WTC11 (cell line): ENCODE measurements around the gene OSM. TPM values are rescaled to one million over a fixed set of nuclear protein-coding genes. Genes with fewer than 3 reads are reported as not detected.
A peak's percentile ranks its signal among the peaks of the same experiment; 100 is the strongest.

Experiments used
- ATAC-seq: fragments of 200-7000 bp; cut with Tn5 transposase; 2 replicates; pipeline ENCODE4 v1.10.0; 2021; ENCODE audit warnings: mild to moderate bottlenecking, moderate library complexity
- CTCF ChIA-PET: fragments of 300-600 bp; sonication (Branson Sonifier 250); formaldehyde crosslinking; loops from one replicate; lab custom pipeline; 2021; ENCODE audit warnings: antibody characterized with exemption; lab: Charles Lee
- POLR2A ChIA-PET: fragments of 350-600 bp; sonication (Branson Sonifier 250); formaldehyde crosslinking; loops from one replicate; lab custom pipeline; 2021; ENCODE audit warnings: antibody characterized with exemption; lab: Charles Lee
- DNase-seq: peaks from one replicate; pipeline ENCODE4 v3.0.0; 2021; ENCODE audit warnings: low spot score
- H3K27ac Mint-ChIP-seq: 2 replicates; pipeline ENCODE4 v1.8.0; 2021; ENCODE audit warnings: mixed read lengths
- H3K27me3 Mint-ChIP-seq: 2 replicates; pipeline ENCODE4 v1.8.0; 2021; ENCODE audit warnings: low read depth, mild to moderate bottlenecking, moderate library complexity, mixed read lengths
- H3K36me3 Mint-ChIP-seq: 2 replicates; pipeline ENCODE4 v1.8.0; 2021; ENCODE audit warnings: mixed read lengths
- H3K4me1 Mint-ChIP-seq: 2 replicates; pipeline ENCODE4 v1.8.0; 2022; ENCODE audit warnings: mixed read lengths
- H3K4me3 Mint-ChIP-seq: 2 replicates; pipeline ENCODE4 v1.8.0; 2021; ENCODE audit warnings: mild to moderate bottlenecking, moderate library complexity, mixed read lengths
- H3K9me3 Mint-ChIP-seq: 2 replicates; pipeline ENCODE4 v1.8.0; 2021; ENCODE audit warnings: mixed read lengths
- CBFB ChIP-seq: sonication (generic); formaldehyde crosslinking; IDR thresholded peaks from 2 replicates; pipeline ENCODE4 v1.8.1; 2022; ENCODE audit warnings: mild to moderate bottlenecking, low read depth, missing genetic modification reagents
- CREM ChIP-seq: sonication (generic); formaldehyde crosslinking; IDR thresholded peaks from 2 replicates; pipeline ENCODE4 v1.8.1; 2022; ENCODE audit warnings: mild to moderate bottlenecking, missing genetic modification reagents, moderate library complexity
- EMX1 ChIP-seq: fragments of 250-450 bp; sonication (Bioruptor Pico); IDR thresholded peaks from 2 replicates; pipeline ENCODE4 v1.8.0; 2021; ENCODE audit warnings: mild to moderate bottlenecking
- ETV6 ChIP-seq: sonication (generic); formaldehyde crosslinking; IDR thresholded peaks from 2 replicates; pipeline ENCODE4 v1.8.1; 2022; ENCODE audit warnings: mild to moderate bottlenecking, missing genetic modification reagents
- GABPB1 ChIP-seq: sonication (generic); formaldehyde crosslinking; IDR thresholded peaks from 2 replicates; pipeline ENCODE4 v1.8.1; 2023; ENCODE audit warnings: mild to moderate bottlenecking, missing genetic modification reagents
- HMGA2 ChIP-seq: fragments of 250-450 bp; sonication (Bioruptor Pico); IDR thresholded peaks from 2 replicates; pipeline ENCODE4 v1.4.0; 2021; ENCODE audit warnings: mild to moderate bottlenecking, moderate library complexity
- IRF2 ChIP-seq: sonication (generic); formaldehyde crosslinking; IDR thresholded peaks from 2 replicates; pipeline ENCODE4 v1.8.0; 2022; ENCODE audit warnings: low read depth, missing genetic modification reagents, borderline replicate concordance
- JUN ChIP-seq: sonication (generic); formaldehyde crosslinking; IDR thresholded peaks from 2 replicates; pipeline ENCODE4 v1.8.0; 2023; ENCODE audit warnings: mild to moderate bottlenecking, missing genetic modification reagents
- KAT7 ChIP-seq: sonication (generic); formaldehyde crosslinking; IDR thresholded peaks from 2 replicates; pipeline ENCODE4 v1.8.1; 2023; ENCODE audit warnings: missing genetic modification reagents, mild to moderate bottlenecking, borderline replicate concordance
- MXD4 ChIP-seq: fragments of 250-450 bp; sonication (Bioruptor Pico); IDR thresholded peaks from 2 replicates; pipeline ENCODE4 v1.8.0; 2021; ENCODE audit warnings: mild to moderate bottlenecking, moderate library complexity, borderline replicate concordance
- MYBL2 ChIP-seq: sonication (generic); formaldehyde crosslinking; IDR thresholded peaks from 2 replicates; pipeline ENCODE4 v1.8.1; 2023; ENCODE audit warnings: mild to moderate bottlenecking, moderate library complexity, missing genetic modification reagents
- NFATC4 ChIP-seq: fragments of 250-450 bp; sonication (Bioruptor Pico); IDR thresholded peaks from 2 replicates; pipeline ENCODE4 v1.9.0; 2021; ENCODE audit warnings: mild to moderate bottlenecking
- NR2C2 ChIP-seq: sonication (generic); formaldehyde crosslinking; IDR thresholded peaks from 2 replicates; pipeline ENCODE4 v1.8.0; 2022; ENCODE audit warnings: mild to moderate bottlenecking, missing genetic modification reagents
- OVOL2 ChIP-seq: fragments of 250-450 bp; sonication (Bioruptor Pico); IDR thresholded peaks from 2 replicates; pipeline ENCODE4 v1.9.0; 2021; ENCODE audit warnings: mild to moderate bottlenecking, borderline replicate concordance
- PRRX2 ChIP-seq: fragments of 250-450 bp; sonication (Bioruptor Pico); IDR thresholded peaks from 2 replicates; pipeline ENCODE4 v1.8.0; 2021; ENCODE audit warnings: mild to moderate bottlenecking
- RELA ChIP-seq: sonication (generic); formaldehyde crosslinking; IDR thresholded peaks from 2 replicates; pipeline ENCODE4 v1.8.1; 2022; ENCODE audit warnings: missing genetic modification reagents, mild to moderate bottlenecking, borderline replicate concordance
- SMAD4 ChIP-seq: sonication (generic); formaldehyde crosslinking; IDR thresholded peaks from 2 replicates; pipeline ENCODE4 v1.8.0; 2022; ENCODE audit warnings: mild to moderate bottlenecking, missing genetic modification reagents
- SOX15 ChIP-seq: fragments of 250-450 bp; sonication (Bioruptor Pico); IDR thresholded peaks from 2 replicates; pipeline ENCODE4 v1.9.0; 2021; ENCODE audit warnings: mild to moderate bottlenecking
- TEAD1 ChIP-seq: sonication (generic); formaldehyde crosslinking; IDR thresholded peaks from 2 replicates; pipeline ENCODE4 v1.8.0; 2022; ENCODE audit warnings: mild to moderate bottlenecking, missing genetic modification reagents
- ZNF121 ChIP-seq: sonication (generic); formaldehyde crosslinking; IDR thresholded peaks from 2 replicates; pipeline ENCODE4 v1.8.0; 2023; ENCODE audit warnings: missing genetic modification reagents
- ZNF138 ChIP-seq: sonication (generic); formaldehyde crosslinking; conservative IDR thresholded peaks from 2 replicates; pipeline ENCODE4 v1.8.1; 2022; ENCODE audit warnings: mild to moderate bottlenecking, moderate library complexity, missing genetic modification reagents
- ZNF232 ChIP-seq: sonication (generic); formaldehyde crosslinking; IDR thresholded peaks from 2 replicates; pipeline ENCODE4 v1.8.0; 2022; ENCODE audit warnings: mild to moderate bottlenecking, missing genetic modification reagents
- ZNF263 ChIP-seq: sonication (generic); formaldehyde crosslinking; IDR thresholded peaks from 2 replicates; pipeline ENCODE4 v1.8.1; 2022; ENCODE audit warnings: low read depth, mild to moderate bottlenecking, moderate library complexity, missing genetic modification reagents
- ZNF396 ChIP-seq: fragments of 250-450 bp; sonication (Bioruptor Pico); IDR thresholded peaks from 2 replicates; pipeline ENCODE4 v1.8.0; 2021; ENCODE audit warnings: mild to moderate bottlenecking, moderate library complexity, borderline replicate concordance
- ZNF423 ChIP-seq: fragments of 250-450 bp; sonication (Bioruptor Pico); IDR thresholded peaks from 2 replicates; pipeline ENCODE4 v2.1.2; 2022; ENCODE audit warnings: mild to moderate bottlenecking, moderate library complexity
- ZNF512 ChIP-seq: sonication (generic); formaldehyde crosslinking; IDR thresholded peaks from 2 replicates; pipeline ENCODE4 v1.8.1; 2022; ENCODE audit warnings: missing genetic modification reagents, borderline replicate concordance
- ZSCAN18 ChIP-seq: fragments of 250-450 bp; sonication (Bioruptor Pico); IDR thresholded peaks from 2 replicates; pipeline ENCODE4 v2.1.2; 2022; ENCODE audit warnings: mild to moderate bottlenecking, moderate library complexity
- total RNA-seq: library from RNA; stranded (reverse); gene quantifications from 3 replicates; pipeline ENCODE4 v1.2.3, GENCODE V29; 2021
- TF ChIP-seq, protein P1 (sequence below): fragments of 250-450 bp; sonication (Bioruptor Pico); IDR thresholded peaks from 2 replicates; pipeline ENCODE4 v1.9.0; 2021; ENCODE audit warnings: mild to moderate bottlenecking

The OSM gene
- total RNA-seq, 1 experiment from 2014 or later, result not detected

GRCh38 chr22:30253205-30253852, 13.3 kb downstream of the OSM start (continued):
- TF ChIP-seq MYBL2 (CRISPR knock-in tag) (no peak), ZNF263 (CRISPR knock-in tag) (no peak), HMGA2 (CRISPR knock-in tag) (no peak), ZNF138 (no peak)
- TF ChIP-seq, all 79 proteins: peak for 0

GRCh38 chr22:30252411-30253204, 14.0 kb downstream of the OSM start:
- Mint-ChIP-seq H3K27ac (peak overlapping the region; percentile 65), H3K27me3 (peaks cover 3% of the 10 kb centered on the region; the same call in 1 of the 2 replicates), H3K36me3 (no peaks in the 10 kb centered on the region), H3K4me1 (peaks cover 35% of the 10 kb centered on the region), H3K4me3 (no peak overlapping the region), H3K9me3 (no peaks in the 10 kb centered on the region)
- TF ChIP-seq TEAD1 (CRISPR knock-in tag) (no peak), ZNF423 (CRISPR knock-in tag) (peak; percentile 92), SOX15 (CRISPR knock-in tag) (no peak), ZNF232 (CRISPR knock-in tag) (no peak)
- ATAC-seq (no peak), DNase-seq (no peak)
- POLR2A ChIA-PET, result no interaction called here
- CTCF ChIA-PET, result interaction anchor here (1.0 to 3.6 kb wide), 3 partner anchors 11 to 563 kb away, joined by 3 to 48 read pairs (median 3); partner anchors contain the start of gene CASTOR1

DNA sequence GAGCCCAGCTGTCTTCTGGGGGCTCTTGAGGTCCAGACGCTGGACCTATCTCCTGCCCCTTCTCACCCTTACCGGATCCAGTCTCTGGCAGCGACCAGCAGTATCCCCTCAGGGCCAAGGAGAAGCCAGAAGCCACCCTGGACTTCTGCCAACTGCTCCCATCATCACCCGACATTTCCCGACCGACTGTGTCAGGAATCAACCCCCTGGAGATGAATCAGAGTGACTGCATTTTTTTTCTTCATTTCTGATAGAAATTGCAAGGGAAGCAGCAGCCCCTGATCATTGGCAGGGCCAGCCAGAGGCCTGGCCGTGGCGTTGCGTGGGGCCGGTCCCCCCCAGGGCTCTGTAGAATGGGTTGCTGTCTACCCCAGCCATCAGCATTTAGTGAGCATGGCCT, 14.9 kb downstream of the OSM start:
- Mint-ChIP-seq H3K36me3 (no peaks in the 10 kb centered on the region), H3K4me3 (no peak overlapping the region)
- CTCF ChIA-PET, result interaction anchor here (1.0 to 1.2 kb wide), 3 partner anchors 12 to 562 kb away, joined by 3 to 7 read pairs (median 3); partner anchors contain the start of gene CASTOR1
- no peak for ATAC-seq
- TF ChIP-seq SMAD4 (CRISPR knock-in tag) (no peak), OVOL2 (CRISPR knock-in tag) (no peak), JUN (CRISPR knock-in tag) (no peak), NR2C2 (no peak), MXD4 (CRISPR knock-in tag) (no peak), PRRX2 (no peak), CREM (CRISPR knock-in tag) (no peak), KAT7 (CRISPR knock-in tag) (no peak), ZNF121 (CRISPR knock-in tag) (no peak), ZNF512 (CRISPR knock-in tag) (no peak)
- TF ChIP-seq, protein P1, sequence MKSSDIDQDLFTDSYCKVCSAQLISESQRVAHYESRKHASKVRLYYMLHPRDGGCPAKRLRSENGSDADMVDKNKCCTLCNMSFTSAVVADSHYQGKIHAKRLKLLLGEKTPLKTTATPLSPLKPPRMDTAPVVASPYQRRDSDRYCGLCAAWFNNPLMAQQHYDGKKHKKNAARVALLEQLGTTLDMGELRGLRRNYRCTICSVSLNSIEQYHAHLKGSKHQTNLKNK (CRISPR knock-in tag), result no peak
- TF ChIP-seq, all 79 proteins: peak for 0
- Mint-ChIP-seq H3K4me1 (peaks cover 38% of the 10 kb centered on the region), H3K9me3 (no peaks in the 10 kb centered on the region), H3K27me3 (no peaks in the 10 kb centered on the region), H3K27ac (no peak overlapping the region)
- POLR2A ChIA-PET, result no interaction called here
- no peak for DNase-seq

DNA sequence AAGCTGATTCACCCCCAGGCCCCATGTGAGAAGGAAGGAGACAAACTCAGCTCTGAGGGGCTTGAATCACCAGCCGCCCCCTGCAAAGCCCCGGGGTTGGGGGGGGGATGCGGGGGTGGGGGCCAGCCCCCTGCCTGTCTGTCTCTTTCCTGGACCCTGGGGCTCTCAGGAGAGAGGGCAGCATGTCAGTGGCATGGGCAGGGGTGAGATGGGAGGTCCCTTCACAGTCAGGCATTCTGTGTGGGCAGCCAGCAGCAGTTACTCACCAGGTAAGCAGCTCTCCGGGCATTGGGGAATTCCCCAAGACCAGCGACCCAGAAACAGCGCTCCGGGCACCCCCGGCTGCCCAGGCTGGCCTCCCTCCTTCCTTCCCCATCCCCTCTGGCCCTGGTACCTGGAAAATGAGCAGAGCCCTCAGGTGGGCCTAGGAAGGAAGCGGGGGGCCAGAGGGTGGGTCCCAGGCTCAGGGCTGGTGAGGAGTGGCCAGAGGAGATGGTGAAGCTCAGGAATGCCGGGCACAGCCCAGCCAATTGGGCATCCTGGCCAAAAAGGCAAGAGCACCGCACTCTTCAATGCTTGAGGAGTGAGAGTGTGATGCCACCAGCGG, 15.9 kb downstream of the OSM start:
- ChIA-PET CTCF (interaction anchor here (1.0 to 1.2 kb wide), 2 partner anchors 13 to 38 kb away, joined by 3 to 7 read pairs; partner anchors contain the start of gene CASTOR1), POLR2A (no interaction called here)
- no peaks in the 10 kb centered on the region for H3K9me3 Mint-ChIP-seq
- no peak for TF ChIP-seq IRF2
- no peak for TF ChIP-seq NFATC4 (CRISPR knock-in tag)
- TF ChIP-seq ZNF396 (CRISPR knock-in tag), result no peak
- TF ChIP-seq, protein P1 (CRISPR knock-in tag), result no peak
- TF ChIP-seq ZSCAN18, result no peak
- no peak for TF ChIP-seq ZNF232 (CRISPR knock-in tag)
- TF ChIP-seq RELA (CRISPR knock-in tag), result no peak
- no peak for TF ChIP-seq ZNF423 (CRISPR knock-in tag)
- no peak for TF ChIP-seq CBFB (CRISPR knock-in tag)
- TF ChIP-seq ETV6 (CRISPR knock-in tag), result no peak
- TF ChIP-seq GABPB1 (CRISPR knock-in tag), result no peak
- TF ChIP-seq EMX1, result no peak

More for the DNA sequence above, 15.9 kb downstream of the OSM start:
- H3K27ac Mint-ChIP-seq, result no peak overlapping the region
- DNase-seq (no peak), ATAC-seq (no peak)
- no peak overlapping the region for H3K4me3 Mint-ChIP-seq
- no peaks in the 10 kb centered on the region for H3K27me3 Mint-ChIP-seq
- peaks cover 33% of the 10 kb centered on the region for H3K4me1 Mint-ChIP-seq
- no peaks in the 10 kb centered on the region for H3K36me3 Mint-ChIP-seq
